H1 (cell line): Measurements from ENCODE around the gene ITGAV. TPM values are rescaled to one million over a fixed set of nuclear protein-coding genes. Genes with fewer than 3 reads are reported as not detected.

ENCODE experiments used
- CTCF ChIA-PET: fragments of 300-600 bp; sonication (Branson Sonifier 250); formaldehyde crosslinking; loops from one replicate; lab custom pipeline; 2021; ENCODE audit not compliant: partially characterized antibody; lab: Charles Lee
- POLR2A ChIA-PET: fragments of 300-600 bp; sonication (Branson Sonifier 250); formaldehyde crosslinking; loops from one replicate; lab custom pipeline; 2021; ENCODE audit warnings: inconsistent platforms; ENCODE audit not compliant: partially characterized antibody; lab: Charles Lee
- DNase-seq, 2 experiments: peaks; one replicate each; pipeline versions ENCODE4 v3.0.0 to v3.0.0-alpha.2; 2010 to 2022; ENCODE audit warnings: low spot score in 2 of 2, low read depth in 1 of 2, mixed read lengths in 1 of 2
- FAIRE-seq: peaks from 2 replicates; lab custom pipeline; 2011; peaks lifted over from hg19 to GRCh38; lab: Jason Lieb, UNC
- H2AFZ ChIP-seq: 2 replicates; pipeline ENCODE4 v1.8.1; 2012; ENCODE audit warnings: low read length, inconsistent platforms
- H2AK5ac ChIP-seq: 2 replicates; pipeline ENCODE4 v1.6.1; 2013; ENCODE audit warnings: low read depth, low read length
- H2BK120ac ChIP-seq: replicated peaks from 2 replicates; pipeline ENCODE3; 2013; ENCODE audit warnings: low read depth, low read length, inconsistent platforms
- H2BK12ac ChIP-seq: 2 replicates; pipeline ENCODE4 v1.6.1; 2013; ENCODE audit warnings: low read depth, low read length
- H2BK15ac ChIP-seq: 2 replicates; pipeline ENCODE4 v1.6.1; 2013; ENCODE audit warnings: low read length
- H2BK20ac ChIP-seq: 2 replicates; pipeline ENCODE4 v1.6.1; 2013; ENCODE audit warnings: low read length
- H2BK5ac ChIP-seq: 2 replicates; pipeline ENCODE4 v1.6.1; 2013; ENCODE audit warnings: low read depth, low read length
- H3K14ac ChIP-seq: 2 replicates; pipeline ENCODE4 v1.6.1; 2013; ENCODE audit warnings: inconsistent platforms; ENCODE audit not compliant: insufficient read length
- H3K18ac ChIP-seq: 2 replicates; pipeline ENCODE4 v1.6.1; 2013; ENCODE audit warnings: low read length; ENCODE audit errors: extremely low read depth
- H3K23ac ChIP-seq: 2 replicates; pipeline ENCODE4 v1.6.1; 2013; ENCODE audit warnings: inconsistent platforms; ENCODE audit not compliant: insufficient read length
- H3K23me2 ChIP-seq: 2 replicates; pipeline ENCODE4 v1.6.1; 2013; ENCODE audit warnings: low read depth, low read length
- H3K27ac ChIP-seq: 2 replicates; pipeline ENCODE4 v1.6.1; 2011; ENCODE audit warnings: low read depth, low read length, inconsistent platforms
- H3K27me3 ChIP-seq, 4 experiments: replicated peaks in 1 of 4; 1 replicate in 1 of 4; 2 replicates in 3 of 4; pipeline versions ENCODE4 v1.6.1 to v1.8.1; 2011 to 2013; ENCODE audit warnings: low read length in 3 of 4, mild to moderate bottlenecking in 3 of 4, inconsistent platforms in 2 of 4, mixed read lengths in 2 of 4, moderate library complexity in 1 of 4; ENCODE audit not compliant: control insufficient read depth in 3 of 4, insufficient read depth in 3 of 4; ENCODE audit errors: extremely low read depth in 1 of 4
- H3K36me3 ChIP-seq, 4 experiments: 2 replicates each; pipeline versions ENCODE4 v1.6.1 to v1.8.1; 2011 to 2013; ENCODE audit warnings: mild to moderate bottlenecking in 4 of 4, low read length in 3 of 4, moderate library complexity in 2 of 4, control low read depth in 1 of 4, inconsistent platforms in 1 of 4; ENCODE audit not compliant: insufficient read depth in 4 of 4, control insufficient read depth in 2 of 4
- H3K4ac ChIP-seq: replicated peaks from 2 replicates; pipeline ENCODE3; 2013; ENCODE audit warnings: low read length, low read depth, mixed read lengths, inconsistent platforms; ENCODE audit not compliant: insufficient read length
- H3K4me1 ChIP-seq, 4 experiments: replicated peaks in 1 of 4; 1 replicate in 1 of 4; 2 replicates in 3 of 4; pipeline versions ENCODE4 v1.6.1 to v1.8.1; 2011 to 2013; ENCODE audit warnings: low read length in 3 of 4, inconsistent platforms in 2 of 4, mixed read lengths in 1 of 4; ENCODE audit not compliant: insufficient read depth in 4 of 4, control insufficient read depth in 3 of 4
- H3K4me2 ChIP-seq, 2 experiments: 2 replicates each; pipeline versions ENCODE4 v1.6.1 to v1.8.1; 2011 to 2013; ENCODE audit warnings: low read depth in 2 of 2, low read length in 2 of 2, control low read depth in 1 of 2, inconsistent platforms in 1 of 2, mild to moderate bottlenecking in 1 of 2; ENCODE audit not compliant: insufficient read depth in 1 of 2
- H3K4me3 ChIP-seq, 4 experiments: fragments of 200-600, 300-600 bp in 1 of 4; sonication (generic), shearing (Covaris generic), sonication (Bioruptor Twin) in 1 of 4; 2 replicates each; pipeline versions ENCODE4 v1.5.1 to v1.8.1; 2011 to 2016; ENCODE audit warnings: low read length in 4 of 4, low read depth in 3 of 4, control low read depth in 2 of 4, inconsistent platforms in 2 of 4, mild to moderate bottlenecking in 2 of 4, mixed read lengths in 1 of 4, moderate library complexity in 1 of 4; ENCODE audit not compliant: insufficient read depth in 2 of 4; ENCODE audit errors: extremely low read depth in 1 of 4
- H3K56ac ChIP-seq: replicated peaks from 2 replicates; pipeline ENCODE3; 2013; ENCODE audit warnings: low read depth, mild to moderate bottlenecking, mixed read lengths, low read length, inconsistent platforms; ENCODE audit not compliant: insufficient read length
- H3K79me1 ChIP-seq: 2 replicates; pipeline ENCODE4 v1.6.1; 2013; ENCODE audit warnings: low read depth, low read length, control low read depth
- H3K79me2 ChIP-seq, 2 experiments: 2 replicates each; pipeline versions ENCODE4 v1.6.1 to v1.8.1; 2012 to 2013; ENCODE audit warnings: low read length in 2 of 2, mild to moderate bottlenecking in 2 of 2, inconsistent platforms in 1 of 2; ENCODE audit not compliant: insufficient read depth in 2 of 2, control insufficient read depth in 1 of 2
- H3K9ac ChIP-seq, 4 experiments: replicated peaks in 1 of 4; 1 replicate in 1 of 4; 2 replicates in 3 of 4; pipeline versions ENCODE4 v1.6.1 to v1.8.1; 2011 to 2013; ENCODE audit warnings: low read depth in 3 of 4, low read length in 3 of 4, control low read depth in 2 of 4, mild to moderate bottlenecking in 2 of 4, moderate library complexity in 2 of 4, inconsistent platforms in 1 of 4; ENCODE audit errors: extremely low read depth in 1 of 4
- H3K9me3 ChIP-seq, 2 experiments: 2 replicates each; pipeline versions ENCODE4 v1.6.1 to v1.8.1; 2012 to 2013; ENCODE audit warnings: mild to moderate bottlenecking in 2 of 2, moderate library complexity in 2 of 2, control low read depth in 1 of 2, inconsistent platforms in 1 of 2, low read depth in 1 of 2, low read length in 1 of 2, mixed read lengths in 1 of 2; ENCODE audit not compliant: insufficient read depth in 2 of 2
- H4K20me1 ChIP-seq, 2 experiments: replicated peaks in 1 of 2; 2 replicates each; pipeline versions ENCODE3 to v1.8.1; 2011 to 2013; ENCODE audit warnings: inconsistent platforms in 2 of 2, low read length in 2 of 2, mild to moderate bottlenecking in 1 of 2; ENCODE audit not compliant: insufficient read depth in 2 of 2, control insufficient read depth in 1 of 2
- H4K5ac ChIP-seq: 2 replicates; pipeline ENCODE4 v1.6.1; 2013; ENCODE audit warnings: low read length, low read depth, mixed read lengths, inconsistent platforms; ENCODE audit not compliant: insufficient read length
- H4K8ac ChIP-seq: 2 replicates; pipeline ENCODE4 v1.8.0; 2013; ENCODE audit warnings: mild to moderate bottlenecking, moderate library complexity, low read length, inconsistent platforms; ENCODE audit not compliant: insufficient read depth; ENCODE audit errors: extremely low read depth
- H4K91ac ChIP-seq: replicated peaks from 2 replicates; pipeline ENCODE3; 2013; ENCODE audit warnings: low read length, mixed read lengths, inconsistent platforms; ENCODE audit not compliant: insufficient read length
- CEBPB ChIP-seq: IDR thresholded peaks from 2 replicates; pipeline ENCODE4 v1.6.1; 2012; ENCODE audit warnings: low read depth, low read length
- GTF2F1 ChIP-seq: IDR thresholded peaks from 2 replicates; pipeline ENCODE4 v1.6.1; 2012; ENCODE audit warnings: low read depth, low read length, improper control_type of control experiment, borderline replicate concordance
- HDAC2 ChIP-seq, 2 experiments: fragments of 300-600 bp in 1 of 2; sonication (generic) in 1 of 2; IDR thresholded peaks; 2 replicates each; pipeline ENCODE4 v1.6.1; 2011 to 2012; ENCODE audit warnings: low read depth in 2 of 2, low read length in 2 of 2, mild to moderate bottlenecking in 2 of 2, moderate library complexity in 2 of 2, borderline replicate concordance in 1 of 2, inconsistent platforms in 1 of 2
- JUN ChIP-seq: IDR thresholded peaks from 2 replicates; pipeline ENCODE4 v1.6.1; 2011; ENCODE audit warnings: low read depth, mild to moderate bottlenecking, improper control_type of control experiment, low read length
- POU5F1 ChIP-seq: IDR thresholded peaks from 2 replicates; pipeline ENCODE4 v1.6.1; 2011; ENCODE audit warnings: low read depth, mild to moderate bottlenecking, low read length, moderate library complexity
- RAD21 ChIP-seq, 2 experiments: IDR thresholded peaks in 1 of 2; conservative IDR thresholded peaks in 1 of 2; 2 replicates each; pipeline ENCODE4 v1.6.1; 2011; ENCODE audit warnings: low read depth in 2 of 2, low read length in 2 of 2, improper control_type of control experiment in 1 of 2, inconsistent platforms in 1 of 2, mild to moderate bottlenecking in 1 of 2, moderate library complexity in 1 of 2
- RBBP5 ChIP-seq: IDR thresholded peaks from 2 replicates; pipeline ENCODE4 v1.7.1; 2012; ENCODE audit warnings: low read depth, mild to moderate bottlenecking, inconsistent platforms, low read length, moderate library complexity, borderline replicate concordance
- RNF2 ChIP-seq: fragments of 200-900, 300-1000 bp; sonication (generic); IDR thresholded peaks from 2 replicates; pipeline ENCODE4 v1.7.1; 2016; ENCODE audit warnings: borderline replicate concordance, low read depth, mild to moderate bottlenecking, antibody characterized with exemption, low read length; ENCODE audit not compliant: poor library complexity, severe bottlenecking; ENCODE audit errors: missing control alignments
- SIN3A ChIP-seq, 2 experiments: IDR thresholded peaks in 1 of 2; conservative IDR thresholded peaks in 1 of 2; 2 replicates each; pipeline ENCODE4 v1.6.1; 2011 to 2012; ENCODE audit warnings: low read length in 2 of 2, improper control_type of control experiment in 1 of 2, low read depth in 1 of 2, mild to moderate bottlenecking in 1 of 2
- SIX5 ChIP-seq: IDR thresholded peaks from 2 replicates; pipeline ENCODE4 v1.6.1; 2011; ENCODE audit warnings: mild to moderate bottlenecking, low read depth, low read length
- WGBS, 2 experiments: shearing (Covaris generic) in 1 of 2; methylation state at CpG; one replicate each; pipeline versions ENCODE4 v1.1.6 to v1.1.7; 2013 to 2015; ENCODE audit warnings: low lambda C conversion rate in 2 of 2, mixed read lengths in 2 of 2, inconsistent platforms in 1 of 2, low coverage in 1 of 2, missing lambda C conversion rate in 1 of 2; ENCODE audit not compliant: insufficient replicate concordance in 2 of 2, insufficient coverage in 1 of 2, insufficient read length in 1 of 2; ENCODE audit errors: extremely low coverage in 1 of 2, missing lambda C conversion rate in 1 of 2; 5-methylcytosine and 5-hydroxymethylcytosine counted together
- polyA plus RNA-seq, 7 experiments: library from polyadenylated mRNA; depleted of rRNA in 3 of 7; stranded (reverse) in 5 of 7; unstranded in 2 of 7; fragments of >200 nt in 5 of 7; fragments of 200-250 nt in 2 of 7; gene quantifications; 1 replicate in 5 of 7; 2 replicates in 1 of 7; 4 replicates in 1 of 7; pipeline versions ENCODE4 v1.2.1 to v1.2.3, GENCODE V29; 2011 to 2013; ENCODE audit warnings: missing spikeins in 2 of 7, mixed read lengths in 2 of 7
- total RNA-seq: library from RNA; stranded (reverse); fragmentation: NEBNext Ultra II Directional; extraction: Animal tissue kit (Norgen Biotek cat#: 25700); gene quantifications from 2 replicates; pipeline ENCODE4 v1.2.1, GENCODE V29; 2021
- TF ChIP-seq, protein P1 (sequence below): IDR thresholded peaks from 2 replicates; pipeline ENCODE4 v1.6.1; 2012; ENCODE audit warnings: inconsistent platforms

ITGAV gene
- total and polyA plus RNA-seq, 2 of the 8 experiments (the other 6 are each of a cell fraction or from before 2014, with no cell fraction given): 11.7 to 42.4 TPM

GRCh38 chr2:186675380-186675779 is 85.5 kb downstream of the ITGAV start:
- Histone ChIP-seq H4K5ac (no peak overlapping the region), H2AFZ (no peak overlapping the region), H3K36me3 (peaks cover 2 to 49% (median 27%) of the 10 kb centered on the region in 4 experiments; a peak in 7 of 8 replicates), H3K14ac (no peak overlapping the region), H2BK120ac (no peak overlapping the region), H3K4ac (no peak overlapping the region), H3K56ac (no peak overlapping the region), H3K27me3 (no peaks in the 10 kb centered on the region), H4K20me1 (no peaks in the 10 kb centered on the region), H3K79me2 (no peaks in the 10 kb centered on the region), H3K23ac (no peak overlapping the region), H3K4me3 (no peak overlapping the region), H3K18ac (no peak overlapping the region), H3K23me2 (no peaks in the 10 kb centered on the region), H2BK15ac (no peak overlapping the region), H4K91ac (no peak overlapping the region), H2AK5ac (no peak overlapping the region), H3K9me3 (no peaks in the 10 kb centered on the region; a peak in 3 of 4 replicates), H2BK12ac (no peak overlapping the region), H3K4me2 (no peak overlapping the region), H3K4me1 (no peaks in the 10 kb centered on the region), H3K79me1 (no peaks in the 10 kb centered on the region), H4K8ac (no peak overlapping the region), H2BK5ac (no peak overlapping the region), H2BK20ac (no peak overlapping the region), H3K27ac (no peak overlapping the region), H3K9ac (no peak overlapping the region)
- 85% methylated on average over 1 of the region's 1 CpG; no CpG with 5 or more reads in 1 of the 2 experiments for WGBS, 2 experiments
- ChIA-PET POLR2A (no interaction called here), CTCF (interaction anchor here (1.7 kb wide), 1 partner anchor 105 kb away, joined by 6 read pairs; no protein-coding TSS in a partner anchor)
- DNase-seq (no peak), FAIRE-seq (no peak)
- TF ChIP-seq JUN (no peak), POU5F1 (no peak), RAD21 (IDR thresholded peaks at IDR 0.05 in 1 of 2, conservative IDR thresholded peaks at IDR 0.05 in 1 of 2; ENCODE audit: low read depth in 2 of 2, low read length in 2 of 2) (no peak), CEBPB (no peak), GTF2F1 (no peak), SIX5 (no peak), SIN3A (conservative IDR thresholded peaks at IDR 0.05 in 1 of 2, IDR thresholded peaks at IDR 0.05 in 1 of 2; ENCODE audit: low read depth in 1 of 2, low read length in 2 of 2) (no peak), RBBP5 (no peak), RNF2 (no peak), HDAC2 (IDR thresholded peaks at IDR 0.05; ENCODE audit: borderline replicate concordance in 1 of 2, low read depth in 2 of 2, low read length in 2 of 2) (no peak)
- TF ChIP-seq, protein P1, sequence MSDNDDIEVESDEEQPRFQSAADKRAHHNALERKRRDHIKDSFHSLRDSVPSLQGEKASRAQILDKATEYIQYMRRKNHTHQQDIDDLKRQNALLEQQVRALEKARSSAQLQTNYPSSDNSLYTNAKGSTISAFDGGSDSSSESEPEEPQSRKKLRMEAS: no peak
